Spleen (tissue), 7 donors: ENCODE results near the gene CLCN6.

Experiments used
- POLR2A ChIP-seq, 3 donors: fragments of 450-650 bp; IDR thresholded peaks; one replicate each; pipeline ENCODE4 v1.5.1; 2017; ENCODE audit warnings: antibody characterized with exemption in 3 of 3, mild to moderate bottlenecking in 1 of 3
- POLR2AphosphoS5 ChIP-seq, 3 donors: sonication (generic); formaldehyde crosslinking; IDR thresholded peaks; one replicate each; pipeline ENCODE4 v1.5.1; 2017; ENCODE audit warnings: antibody characterized with exemption in 3 of 3
- TF ChIP-seq, protein P1 (sequence below), 11 experiments: fragments of 200-600 bp in 7 of 11; fragments of 450-650 bp in 4 of 11; sonication (generic) in 4 of 11; IDR thresholded peaks in 8 of 11; conservative IDR thresholded peaks in 3 of 11; 1 replicate in 7 of 11; 2 replicates in 4 of 11; pipeline versions ENCODE4 v1.4.0 to v1.8.0; 2016 to 2021; ENCODE audit warnings: antibody characterized with exemption in 11 of 11, inconsistent platforms in 4 of 11, mild to moderate bottlenecking in 1 of 11
- donor health status: DM: no; HTN: no; CAD: no; lungs with moderate emphysema.
- donor health status: DM: no; HTN: no; CAD: no.
- donor health status: DM: no; HTN: no; CAD: no.

DNA sequence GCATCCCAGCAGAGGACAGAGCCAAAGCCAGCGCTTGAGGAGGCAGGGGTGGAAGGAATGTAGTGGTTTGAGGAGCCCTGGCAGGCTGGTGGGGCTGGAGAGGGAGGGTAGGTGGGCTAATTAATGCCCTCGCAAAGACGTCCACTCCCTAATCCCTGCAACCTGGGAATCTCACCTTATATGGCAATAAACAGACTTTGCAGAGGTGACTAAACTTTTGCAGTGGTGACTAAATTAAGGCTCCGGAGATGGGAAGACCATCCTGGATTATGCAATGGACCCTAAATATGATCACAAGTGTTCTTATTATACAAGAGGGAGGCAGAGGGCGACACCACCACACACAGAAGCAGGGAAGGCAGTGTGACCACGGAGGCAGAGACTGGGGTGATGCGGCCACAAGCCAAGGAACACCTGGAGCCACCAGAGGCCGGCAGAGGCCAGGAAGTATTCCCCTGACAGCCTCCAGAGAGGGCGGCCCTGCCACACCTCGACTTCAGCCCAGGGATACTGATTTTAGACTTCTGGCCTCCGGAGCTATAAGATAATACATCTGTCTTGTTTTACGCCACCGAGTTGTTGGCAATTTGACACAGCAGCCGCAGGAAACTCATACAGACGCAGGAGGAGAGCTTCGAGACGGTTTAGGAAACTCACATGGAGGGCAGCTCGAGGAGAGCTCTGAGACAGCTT, 75.9 kb downstream of the CLCN6 start:
- TF ChIP-seq, protein P1, sequence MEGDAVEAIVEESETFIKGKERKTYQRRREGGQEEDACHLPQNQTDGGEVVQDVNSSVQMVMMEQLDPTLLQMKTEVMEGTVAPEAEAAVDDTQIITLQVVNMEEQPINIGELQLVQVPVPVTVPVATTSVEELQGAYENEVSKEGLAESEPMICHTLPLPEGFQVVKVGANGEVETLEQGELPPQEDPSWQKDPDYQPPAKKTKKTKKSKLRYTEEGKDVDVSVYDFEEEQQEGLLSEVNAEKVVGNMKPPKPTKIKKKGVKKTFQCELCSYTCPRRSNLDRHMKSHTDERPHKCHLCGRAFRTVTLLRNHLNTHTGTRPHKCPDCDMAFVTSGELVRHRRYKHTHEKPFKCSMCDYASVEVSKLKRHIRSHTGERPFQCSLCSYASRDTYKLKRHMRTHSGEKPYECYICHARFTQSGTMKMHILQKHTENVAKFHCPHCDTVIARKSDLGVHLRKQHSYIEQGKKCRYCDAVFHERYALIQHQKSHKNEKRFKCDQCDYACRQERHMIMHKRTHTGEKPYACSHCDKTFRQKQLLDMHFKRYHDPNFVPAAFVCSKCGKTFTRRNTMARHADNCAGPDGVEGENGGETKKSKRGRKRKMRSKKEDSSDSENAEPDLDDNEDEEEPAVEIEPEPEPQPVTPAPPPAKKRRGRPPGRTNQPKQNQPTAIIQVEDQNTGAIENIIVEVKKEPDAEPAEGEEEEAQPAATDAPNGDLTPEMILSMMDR (IDR thresholded peaks at IDR 0.05 in 8 of 11, conservative IDR thresholded peaks at IDR 0.05 in 3 of 11), result no peak
- no peak for TF ChIP-seq POLR2A (IDR thresholded peaks at IDR 0.05)
- TF ChIP-seq POLR2AphosphoS5 (IDR thresholded peaks at IDR 0.05), result no peak
